ENCODE measurements around the gene PTPN6. TPM values are rescaled to one million over a fixed set of nuclear protein-coding genes. Genes with fewer than 3 reads are reported as not detected.
A peak's percentile ranks its signal among the peaks of the same experiment; 100 is the strongest.

Gene PTPN6
- 158 and 159 TPM in 2 replicates for total RNA-seq (2013; cell fraction: nucleolus; rRNA removed)
- total RNA-seq (2014; rRNA removed): 346 and 376 TPM in 2 replicates
- 214 and 235 TPM in 2 replicates for total RNA-seq (2014; rRNA removed; fragmentation: Illumina TruSeq; extraction: Trizol)
- total RNA-seq (2021): 443 and 457 TPM in 2 replicates
- 315 TPM for polyA plus RNA-seq (2011; ENCODE audit: low read depth)
- polyA plus RNA-seq (2011; rRNA removed): 208 and 364 TPM in 2 replicates
- 393 and 481 TPM in 2 replicates for polyA plus RNA-seq (2011; cell fraction: cytosol; rRNA removed)
- polyA plus RNA-seq (2011; cell fraction: nucleus; rRNA removed): 567 and 675 TPM in 2 replicates
- 374 and 383 TPM in 2 replicates for polyA plus RNA-seq (2012)
- polyA plus RNA-seq (2014; fragmentation: Illumina TruSeq; extraction: Trizol): 265 and 453 TPM in 2 replicates
- polyA plus RNA-seq (2014; fragmentation: Nextera tagmentation; extraction: Ambion mirVana): 100 to 1,000 TPM; 229 to 413 TPM
- 397 and 409 TPM in 2 replicates for polyA plus RNA-seq (2014; rRNA removed)
- 100 to 1,000 TPM; 325 to 364 TPM for polyA plus RNA-seq (2016; fragmentation: Nextera tagmentation; extraction: Ambion mirVana)
- polyA minus RNA-seq (2011; rRNA and poly(A)+ RNA removed): 268 and 357 TPM in 2 replicates
- 137 and 144 TPM in 2 replicates for polyA minus RNA-seq (2011; cell fraction: cytosol; rRNA and poly(A)+ RNA removed)
- polyA minus RNA-seq (2011; cell fraction: nucleus; rRNA and poly(A)+ RNA removed): 127 and 185 TPM in 2 replicates
- Bru-seq, nascent RNA: percentile 82 among the genes with signal in this experiment
- BruChase-seq, experiment 1, labeled RNA remaining after a 6-hour chase: percentile 87 among the genes with signal in this experiment
- percentile 82 among the genes with signal in this experiment for BruChase-seq, experiment 2, labeled RNA remaining after a 2-hour chase
- long read RNA-seq, experiment 1, transcript PTPN6-202 (16 exons, 2,159 nt): minor isoform, 7 of 243 reads
- long read RNA-seq, experiment 1, transcript PTPN6-201 (16 exons, 2,245 nt): major isoform, 148 of 243 reads
- long read RNA-seq, experiment 1, transcript PTPN6-212 (6 exons, 705 nt): minor isoform, 7 of 243 reads
- long read RNA-seq, experiment 1, partial matches to known transcripts: 33 of 243 reads
- long read RNA-seq, experiment 1, other reads (novel, unspliced or antisense): 46 of 243 reads
- long read RNA-seq, experiment 2, transcript PTPN6-202 (16 exons, 2,159 nt): minor isoform, 5 of 493 reads
- long read RNA-seq, experiment 2, transcript PTPN6-201 (16 exons, 2,245 nt): major isoform, 283 of 493 reads
- long read RNA-seq, experiment 2, transcript PTPN6-212 (6 exons, 705 nt): minor isoform, 17 of 493 reads
- long read RNA-seq, experiment 2, partial matches to known transcripts: 97 of 493 reads
- long read RNA-seq, experiment 2, other reads (novel, unspliced or antisense): 88 of 493 reads

GRCh38 chr12:6950811-6951540 lies at the start of gene PTPN6:
Gene PTPN6, plus strand, starts transcription at chr12:6951356. Its CDS starts 157 bp downstream, at chr12:6951513.
- H3K4me1 ChIP-seq (ENCODE audit: control insufficient read depth, insufficient read depth, low read length): peaks cover 67% of the 10 kb centered on the region
- ChIA-PET POLR2A (interaction anchor here (0.6 to 17.8 kb wide), 4 partner anchors 9 to 323 kb away, joined by 5 to 524 read pairs (median 6); partner anchors contain the start of gene LRRC23), RAD21 (ENCODE audit: unreplicated experiment) (interaction anchor here (1.2 to 3.4 kb wide), 4 partner anchors 9 to 83 kb away, joined by 3 to 16 read pairs (median 8); no protein-coding TSS in a partner anchor), SMC1A (ENCODE audit: uncharacterized antibody, unreplicated experiment) (interaction anchor here (1.6 to 11.6 kb wide), 2 partner anchors 9 to 159 kb away, joined by 6 to 395 read pairs; no protein-coding TSS in a partner anchor), CTCF (interaction anchor here (0.8 to 11.6 kb wide), 5 partner anchors 10 to 100 kb away, joined by 3 to 645 read pairs (median 4); partner anchors contain the start of genes CDCA3 and LPCAT3)
- 2% methylated on average over 25 of the region's 25 CpGs for WGBS (ENCODE audit: insufficient coverage, insufficient replicate concordance, low lambda C conversion rate, missing lambda C conversion rate)
- H3K27ac ChIP-seq (ENCODE audit: control insufficient read depth, insufficient read depth): peak within 1 kb of the TSS; percentile 99
- peak within 1 kb of the TSS; percentile 95 for H3K4me3 ChIP-seq
- H3K79me2 ChIP-seq (ENCODE audit: control insufficient read depth, insufficient read depth, low read length): peaks cover 80% of the 10 kb centered on the region
- no peaks in the 10 kb centered on the region for H4K20me1 ChIP-seq (ENCODE audit: control insufficient read depth, insufficient read depth)
- H3K9me3 ChIP-seq (replicated peaks; ENCODE audit: control insufficient read depth, insufficient read depth, low read length): no peaks in the 10 kb centered on the region
- H3K36me3 ChIP-seq (ENCODE audit: control insufficient read depth in 2 of 2, insufficient read depth in 2 of 2, low read length in 1 of 2): peaks cover 4 to 16% of the 10 kb centered on the region in 2 experiments; a peak in 3 of 4 replicates
- no peaks in the 10 kb centered on the region for H3K27me3 ChIP-seq (replicated peaks in 1 of 2; ENCODE audit: control insufficient read depth in 2 of 2, insufficient read depth in 2 of 2, low read length in 1 of 2)
- peak; percentile 54 for ATAC-seq
- peak within 1 kb of the TSS; percentile 24 for H2AFZ ChIP-seq (ENCODE audit: control insufficient read depth, low read depth, low read length)
- peak within 1 kb of the TSS; percentile 99 for H3K4me2 ChIP-seq (ENCODE audit: control insufficient read depth, insufficient read depth)
- FAIRE-seq: peak; percentile 62
- in situ Hi-C loops (cut with MboI) (loop anchor here (25.0 kb wide), 1 partner anchor 1686 kb away; no protein-coding TSS in a partner anchor), intact Hi-C loops (cut with micrococcal nuclease; ENCODE audit: unreplicated experiment) (no loop called here)
- H3K9ac ChIP-seq (ENCODE audit: control insufficient read depth, insufficient read depth, low read length): peak within 1 kb of the TSS; percentile 99
- BruUV-seq (replicated peaks): no TSS peak
- no peak for DNase-seq (ENCODE audit: low read depth, low spot score)
- peak; percentile 84 for TF ChIP-seq POLR2AphosphoS5 (IDR thresholded peaks at IDR 0.05; ENCODE audit: low read length)
- TF ChIP-seq ZBED1 (IDR thresholded peaks at IDR 0.05; ENCODE audit: borderline replicate concordance): peak; percentile 13; the same call in 1 of the 2 replicates
- no peak for TF ChIP-seq BRCA1 (IDR thresholded peaks at IDR 0.05; ENCODE audit: low read depth, low read length)
- no peak for TF ChIP-seq CEBPB (IDR thresholded peaks at IDR 0.05; ENCODE audit: borderline replicate concordance in 1 of 2, low read depth in 2 of 2, low read length in 2 of 2)
- TF ChIP-seq E2F4 (IDR thresholded peaks at IDR 0.05; ENCODE audit: low read depth, low read length): no peak
- TF ChIP-seq ZNF384 (IDR thresholded peaks at IDR 0.05; ENCODE audit: borderline replicate concordance, low read depth, low read length): no peak
- TF ChIP-seq SREBF2 (IDR thresholded peaks at IDR 0.05; ENCODE audit: low read length): no peak
- TF ChIP-seq PAX5 (IDR thresholded peaks at IDR 0.05; ENCODE audit: borderline replicate concordance, low read depth, low read length): no peak; the same call in 1 of the 2 replicates
- 0 out of 2 replicates have a peak, but pooled peaks have one; percentile 43 for TF ChIP-seq ZNF592 (IDR thresholded peaks at IDR 0.05)

Measured in GM12878 (cell line).